H7 (cell line): ENCODE measurements around the gene PHF20. TPM values are rescaled to one million over a fixed set of nuclear protein-coding genes. Genes with fewer than 3 reads are reported as not detected.
"Not testable (repeated sequence)": the region's sequence is repeated elsewhere in the genome, so short reads cannot be mapped to it uniquely, and the experiment has no call there.

Experiments used
- DNase-seq: peaks from one replicate; pipeline ENCODE4 v3.0.0; 2012
- H3K27me3 ChIP-seq: 2 replicates; pipeline ENCODE4 v1.6.0; 2011; ENCODE audit warnings: mild to moderate bottlenecking, low read length; ENCODE audit not compliant: control insufficient read depth, insufficient read depth
- H3K36me3 ChIP-seq: replicated peaks from 2 replicates; pipeline ENCODE4 v1.5.1; 2011; ENCODE audit warnings: low read length; ENCODE audit not compliant: control insufficient read depth, insufficient read depth
- H3K4me3 ChIP-seq: 2 replicates; pipeline ENCODE4 v1.5.1; 2011; ENCODE audit warnings: low read depth, mild to moderate bottlenecking, control low read depth, low read length, moderate library complexity; ENCODE audit not compliant: insufficient read depth
- total RNA-seq: library from RNA; depleted of rRNA; stranded (reverse); fragments of >200 nt; shearing (Covaris generic); gene quantifications from 2 replicates; pipeline ENCODE4 v1.2.3, GENCODE V29; 2014

PHF20 gene
- total RNA-seq, 1 experiment from 2014 or later, result 31.2 TPM

DNA sequence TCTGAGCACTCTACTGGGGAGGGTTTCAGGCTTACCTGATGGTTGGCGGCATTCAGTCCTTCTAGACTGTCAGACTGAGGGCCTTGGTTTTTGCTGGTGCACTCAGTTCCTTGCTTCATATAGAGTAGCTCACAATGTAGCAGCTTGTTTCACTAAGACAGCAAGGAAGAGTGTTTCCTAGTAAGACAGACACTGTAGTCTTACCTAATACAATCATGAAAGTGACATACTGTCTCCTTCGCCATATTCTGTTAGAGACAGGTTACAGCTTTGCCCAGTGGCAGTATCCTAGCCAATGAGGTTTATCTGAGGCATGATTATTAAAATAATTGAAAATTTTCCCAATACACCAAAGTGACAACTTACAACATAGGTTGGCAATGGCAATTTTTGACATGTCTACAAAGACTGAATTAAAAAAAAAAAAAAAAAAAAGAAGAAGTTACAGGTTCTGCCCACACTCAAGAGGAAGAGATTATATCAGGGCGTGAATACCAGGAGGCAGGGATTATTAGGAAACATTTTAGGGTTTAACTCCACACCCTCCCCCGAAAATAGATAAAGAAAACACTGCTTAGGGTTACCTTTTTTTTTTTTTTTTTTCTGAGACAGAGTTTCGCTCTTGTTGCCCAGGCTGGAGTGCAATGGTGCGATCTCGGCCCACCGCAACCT is 115.7 kb downstream of the PHF20 start:
- Histone ChIP-seq H3K36me3 (no peaks in the 10 kb centered on the region; the same call in 1 of the 2 replicates), H3K4me3 (no peak overlapping the region), H3K27me3 (no peaks in the 10 kb centered on the region)
- no peak for DNase-seq

DNA sequence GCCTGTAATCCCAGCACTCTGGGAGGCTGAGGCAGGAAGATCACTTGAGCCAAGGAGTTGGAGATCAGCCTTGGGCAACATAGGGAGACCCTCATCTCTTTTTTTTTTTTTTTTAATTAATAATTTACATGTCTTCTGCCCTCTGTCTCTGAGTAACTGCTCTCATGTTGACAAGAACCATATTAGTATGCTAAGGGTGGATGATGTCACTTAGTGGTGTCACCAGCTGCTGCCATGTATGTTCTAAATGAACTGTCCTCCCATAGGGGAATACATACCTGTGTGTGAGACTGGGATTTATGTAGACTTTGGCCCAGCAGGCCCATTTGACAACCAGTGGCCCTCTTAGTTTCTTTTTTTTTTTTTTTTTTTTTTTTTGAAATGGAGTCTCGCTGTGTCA is 116.8 kb downstream of the PHF20 start:
- no peak overlapping the region for H3K4me3 ChIP-seq

GRCh38 chr20:35891375-35891774 is 119.6 kb downstream of the PHF20 start:
- Histone ChIP-seq H3K4me3 (no peak overlapping the region), H3K27me3 (no peaks in the 10 kb centered on the region), H3K36me3 (no peaks in the 10 kb centered on the region; the same call in none of the 2 replicates)
- DNase-seq, result no peak

More for the DNA sequence above, 116.8 kb downstream of the PHF20 start:
- Histone ChIP-seq H3K36me3 (no peaks in the 10 kb centered on the region; the same call in 1 of the 2 replicates), H3K27me3 (no peaks in the 10 kb centered on the region)
- no peak for DNase-seq

- H3K36me3 ChIP-seq, result no peaks in the 10 kb centered on the region; the same call in 1 of the 2 replicates
- H3K27me3 ChIP-seq, result no peaks in the 10 kb centered on the region
- H3K4me3 ChIP-seq, result no peak overlapping the region
- no peak for DNase-seq
These were observed 121.1 kb downstream of the PHF20 start for GRCh38 chr20:35892871-35893270.

GRCh38 chr20:35893942-35894341 is 122.1 kb downstream of the PHF20 start:
- H3K27me3 ChIP-seq, result no peaks in the 10 kb centered on the region

DNA sequence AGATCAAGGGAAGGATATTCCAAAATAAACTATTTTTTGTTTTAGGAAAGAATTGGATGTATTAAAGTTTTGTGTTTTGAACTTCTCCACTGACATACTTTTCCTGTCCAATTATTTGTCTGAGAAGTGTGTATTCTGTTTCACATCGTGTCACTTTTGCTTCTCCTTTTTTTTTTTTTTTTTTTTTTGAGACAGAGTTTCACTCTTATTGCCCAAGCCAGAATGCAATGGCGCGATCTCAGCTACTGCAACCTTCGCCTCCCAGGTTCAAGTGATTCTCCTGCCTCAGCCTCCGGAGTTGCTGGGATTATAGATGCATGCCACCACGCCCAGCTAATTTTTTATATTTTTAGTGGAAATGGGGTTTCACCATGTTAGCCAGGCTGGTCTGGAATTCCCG is 123.7 kb downstream of the PHF20 start:
- not testable (repeated sequence) for DNase-seq, H3K36me3 ChIP-seq, H3K27me3 ChIP-seq, H3K4me3 ChIP-seq

More at GRCh38 chr20:35893942-35894341, 122.1 kb downstream of the PHF20 start:
- DNase-seq, result no peak
- Histone ChIP-seq H3K36me3 (no peaks in the 10 kb centered on the region; the same call in 1 of the 2 replicates), H3K4me3 (no peak overlapping the region)

- no peaks in the 10 kb centered on the region for H3K27me3 ChIP-seq
- H3K4me3 ChIP-seq, result no peak overlapping the region
- peaks cover 4% of the 10 kb centered on the region for H3K36me3 ChIP-seq
- DNase-seq, result no peak
These were observed 127.2 kb downstream of the PHF20 start for GRCh38 chr20:35899064-35899463.

DNA sequence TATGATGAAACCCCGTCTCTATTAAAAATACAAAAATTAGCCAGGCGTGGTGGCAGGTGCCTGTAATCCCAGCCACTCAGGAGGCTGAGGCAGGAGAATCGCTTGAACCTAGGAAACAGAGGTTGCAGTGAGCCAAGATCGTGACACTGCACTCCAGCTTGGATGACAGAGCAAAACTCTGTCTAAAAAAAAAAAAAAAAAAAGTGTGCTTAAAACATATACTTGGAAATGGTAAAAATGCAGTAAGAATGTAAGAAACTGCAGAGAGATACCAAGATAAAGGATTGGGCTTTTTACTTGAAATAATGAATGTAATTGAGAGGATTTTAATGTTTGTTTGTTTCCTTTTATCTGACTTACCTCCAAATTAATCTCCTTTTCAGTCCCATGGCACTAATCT is 129.4 kb downstream of the PHF20 start:
- H3K27me3 ChIP-seq, DNase-seq, H3K36me3 ChIP-seq, H3K4me3 ChIP-seq: not testable (repeated sequence)

GRCh38 chr20:35901678-35902544 is 130.1 kb downstream of the PHF20 start:
- H3K36me3 ChIP-seq, result peaks cover 6% of the 10 kb centered on the region
- H3K27me3 ChIP-seq, result no peaks in the 10 kb centered on the region
- no peak for DNase-seq
- H3K4me3 ChIP-seq, result no peak overlapping the region

- peaks cover 6% of the 10 kb centered on the region for H3K36me3 ChIP-seq
- H3K27me3 ChIP-seq, result no peaks in the 10 kb centered on the region
- no peak overlapping the region for H3K4me3 ChIP-seq
- no peak for DNase-seq
These were observed 130.7 kb downstream of the PHF20 start for GRCh38 chr20:35902545-35902941.

GRCh38 chr20:35903843-35904242 is 132.0 kb downstream of the PHF20 start:
- no peaks in the 10 kb centered on the region for H3K27me3 ChIP-seq
- H3K36me3 ChIP-seq, result peaks cover 6% of the 10 kb centered on the region
- H3K4me3 ChIP-seq, result no peak overlapping the region
- DNase-seq, result no peak

GRCh38 chr20:35904982-35905663 is 133.3 kb downstream of the PHF20 start:
- no peak for DNase-seq
- H3K4me3 ChIP-seq, result no peak overlapping the region
- no peaks in the 10 kb centered on the region for H3K27me3 ChIP-seq
- peaks cover 2% of the 10 kb centered on the region; the same call in 1 of the 2 replicates for H3K36me3 ChIP-seq

DNA sequence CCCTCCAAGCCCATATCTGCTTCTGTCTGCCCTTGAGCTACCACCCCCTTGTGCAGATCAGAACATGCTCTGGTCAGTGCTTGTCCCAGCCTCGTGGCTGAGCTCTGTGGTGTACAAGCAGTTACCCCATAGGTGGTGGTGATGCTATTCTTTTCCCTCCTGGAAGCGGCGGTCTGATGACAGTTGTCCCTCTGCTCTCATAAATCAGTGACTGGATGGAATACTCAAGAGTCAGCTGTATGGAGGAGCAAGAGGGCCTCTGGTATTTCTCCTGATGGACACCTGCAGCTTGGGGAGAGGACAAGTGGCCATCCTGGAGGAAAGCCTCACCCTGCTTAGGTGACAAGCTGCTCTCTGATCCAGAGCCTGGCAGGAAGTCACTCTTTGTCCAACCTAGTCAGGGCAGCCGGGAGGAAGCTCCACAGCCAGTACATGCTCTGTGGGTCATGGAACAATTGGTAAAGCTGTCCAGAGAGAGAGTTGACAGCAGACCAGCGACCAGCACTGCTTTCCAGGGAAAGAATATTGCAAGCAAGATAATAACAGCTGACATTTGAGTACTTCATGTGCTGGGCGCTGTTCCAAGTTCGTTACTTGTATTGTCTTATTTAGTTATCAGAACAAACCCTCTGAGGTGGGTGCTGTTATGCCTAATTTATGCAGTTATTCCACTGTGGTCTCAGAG is 135.3 kb downstream of the PHF20 start:
- H3K27me3 ChIP-seq, result no peaks in the 10 kb centered on the region
- DNase-seq, result no peak
- peaks cover 3% of the 10 kb centered on the region; the same call in 1 of the 2 replicates for H3K36me3 ChIP-seq
- H3K4me3 ChIP-seq, result no peak overlapping the region

DNA sequence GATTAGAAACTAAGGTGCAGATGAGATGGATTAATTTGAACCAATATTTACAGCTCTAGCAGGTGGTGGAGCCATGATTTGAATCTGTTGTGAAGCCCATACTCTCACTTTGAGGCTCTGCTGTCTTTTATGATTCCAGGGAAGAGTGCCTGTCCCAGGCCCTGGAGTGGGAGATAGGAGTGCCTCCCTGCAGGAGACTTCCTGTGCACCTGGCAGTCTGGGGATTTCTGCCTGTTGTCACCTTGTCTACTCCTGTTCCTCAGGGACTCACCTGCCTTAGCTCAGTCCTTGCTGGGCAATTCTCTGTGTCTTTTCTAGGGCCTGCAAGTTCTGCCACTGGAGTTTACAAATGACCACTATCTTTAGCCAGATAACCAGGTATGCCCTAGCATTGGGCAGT is 136.2 kb downstream of the PHF20 start:
- H3K4me3 ChIP-seq, result no peak overlapping the region
- H3K36me3 ChIP-seq, result peaks cover 5% of the 10 kb centered on the region
- H3K27me3 ChIP-seq, result no peaks in the 10 kb centered on the region
- DNase-seq, result peak; percentile 56
